SK-N-SH (cell line): ENCODE measurements around the gene HAUS2. TPM values are rescaled to one million over a fixed set of nuclear protein-coding genes. Genes with fewer than 3 reads are reported as not detected.

Experiments used
- CTCF ChIA-PET: fragments of 300-600, 350-600 bp; formaldehyde crosslinking; extraction: SDS; loops from one replicate; lab custom pipeline; 2021; lab: Yijun Ruan, JAX
- POLR2A ChIA-PET: fragments of 350-600 bp; sonication (Branson Sonifier 250); formaldehyde crosslinking; extraction: SDS; loops from one replicate; lab custom pipeline; 2020; ENCODE audit warnings: antibody characterized with exemption, inconsistent platforms; lab: Yijun Ruan, JAX
- DNase-seq: peaks from one replicate; pipeline ENCODE4 v3.0.0; 2012
- H2AFZ ChIP-seq: fragments of 200-600 bp; sonication (generic); 2 replicates; pipeline ENCODE4 v1.8.1; 2016; ENCODE audit warnings: antibody characterized with exemption, mild to moderate bottlenecking, low read depth
- H3F3A ChIP-seq: fragments of 200-600 bp; sonication (generic); replicated peaks from 2 replicates; pipeline ENCODE3; 2016; ENCODE audit warnings: antibody characterized with exemption, mild to moderate bottlenecking; ENCODE audit not compliant: insufficient read depth
- H3K27ac ChIP-seq, 2 experiments: fragments of 200-500 bp in 1 of 2; fragments of 200-600 bp in 1 of 2; sonication (Bioruptor generic) in 1 of 2; sonication (generic), shearing (Covaris generic) in 1 of 2; 2 replicates each; pipeline versions ENCODE4 v1.5.1 to v1.6.1; 2014 to 2016; ENCODE audit warnings: low read depth in 2 of 2, inconsistent platforms in 1 of 2, low read length in 1 of 2, mild to moderate bottlenecking in 1 of 2, mixed read lengths in 1 of 2
- H3K27me3 ChIP-seq: fragments of 200-600 bp; sonication (generic), shearing (Covaris generic); 2 replicates; pipeline ENCODE4 v1.6.1; 2016; ENCODE audit warnings: mixed run types; ENCODE audit not compliant: insufficient read depth
- H3K36me3 ChIP-seq, 2 experiments: fragments of 200-500 bp in 1 of 2; fragments of 200-600 bp in 1 of 2; sonication (Bioruptor generic) in 1 of 2; sonication (generic) in 1 of 2; replicated peaks in 1 of 2; 2 replicates each; pipeline versions ENCODE3 to v1.5.1; 2014 to 2016; ENCODE audit warnings: low read length in 1 of 2, mild to moderate bottlenecking in 1 of 2; ENCODE audit not compliant: insufficient read depth in 2 of 2, control insufficient read depth in 1 of 2
- H3K4me1 ChIP-seq, 2 experiments: fragments of 200-500 bp in 1 of 2; fragments of 200-600 bp in 1 of 2; sonication (Bioruptor generic) in 1 of 2; sonication (generic), shearing (Covaris generic) in 1 of 2; 2 replicates each; pipeline versions ENCODE4 v1.5.1 to v1.6.1; 2014 to 2016; ENCODE audit warnings: low read depth in 1 of 2, low read length in 1 of 2, mixed run types in 1 of 2; ENCODE audit not compliant: insufficient read depth in 2 of 2, control insufficient read depth in 1 of 2
- H3K4me2 ChIP-seq: fragments of 200-600 bp; sonication (generic), shearing (Covaris generic); 2 replicates; pipeline ENCODE4 v1.6.1; 2017; ENCODE audit warnings: mixed run types
- H3K4me3 ChIP-seq, 2 experiments: fragments of 200-500 bp in 1 of 2; fragments of 200-600 bp in 1 of 2; sonication (Bioruptor generic) in 1 of 2; sonication (generic), shearing (Covaris generic) in 1 of 2; 2 replicates each; pipeline versions ENCODE4 v1.5.1 to v1.8.1; 2014 to 2016; ENCODE audit warnings: low read depth in 2 of 2, inconsistent platforms in 1 of 2, low read length in 1 of 2, mild to moderate bottlenecking in 1 of 2, mixed read lengths in 1 of 2, moderate library complexity in 1 of 2
- H3K79me2 ChIP-seq: fragments of 200-600 bp; sonication (generic); 2 replicates; pipeline ENCODE4 v1.8.1; 2017; ENCODE audit warnings: mild to moderate bottlenecking; ENCODE audit not compliant: insufficient read depth
- H3K9ac ChIP-seq: fragments of 200-600 bp; sonication (generic); 2 replicates; pipeline ENCODE4 v1.6.1; 2017; ENCODE audit warnings: mixed run types
- H3K9me2 ChIP-seq: fragments of 200-600 bp; sonication (generic); 2 replicates; pipeline ENCODE4 v1.6.1; 2017; ENCODE audit warnings: mixed run types
- H3K9me3 ChIP-seq: fragments of 200-600 bp; sonication (generic); 2 replicates; pipeline ENCODE4 v1.6.1; 2017; ENCODE audit warnings: mixed run types, mild to moderate bottlenecking, moderate library complexity
- H4K20me1 ChIP-seq: fragments of 200-600 bp; sonication (generic); 2 replicates; pipeline ENCODE4 v1.6.1; 2017; ENCODE audit warnings: mild to moderate bottlenecking, mixed run types; ENCODE audit not compliant: insufficient read depth
- MXI1 ChIP-seq: IDR thresholded peaks from 2 replicates; pipeline ENCODE4 v1.6.1; 2012; ENCODE audit warnings: mild to moderate bottlenecking, low read depth, low read length, improper control_type of control experiment
- NFIC ChIP-seq: IDR thresholded peaks from 2 replicates; pipeline ENCODE4 v1.4.0; 2012; ENCODE audit warnings: borderline replicate concordance
- NRF1 ChIP-seq: IDR thresholded peaks from 2 replicates; pipeline ENCODE4 v1.6.1; 2012; ENCODE audit warnings: low read depth, mild to moderate bottlenecking, low read length
- POLR2AphosphoS5 ChIP-seq: IDR thresholded peaks from 2 replicates; pipeline ENCODE4 v1.6.1; 2012; ENCODE audit warnings: low read depth, low read length
- RFX5 ChIP-seq: IDR thresholded peaks from 2 replicates; pipeline ENCODE4 v1.6.1; 2012; ENCODE audit warnings: mild to moderate bottlenecking, improper control_type of control experiment, low read length
- SIN3A ChIP-seq: IDR thresholded peaks from 2 replicates; pipeline ENCODE4 v1.6.1; 2012; ENCODE audit warnings: low read depth, mild to moderate bottlenecking, low read length, moderate library complexity, borderline replicate concordance
- TAF1 ChIP-seq: IDR thresholded peaks from 2 replicates; pipeline ENCODE4 v1.6.1; 2012; ENCODE audit warnings: low read depth, mild to moderate bottlenecking, low read length, moderate library complexity, borderline replicate concordance
- ZBTB33 ChIP-seq: IDR thresholded peaks from 2 replicates; pipeline ENCODE4 v1.4.0; 2012; ENCODE audit warnings: low read depth, borderline replicate concordance
- WGBS: methylation state at CpG from one replicate; pipeline ENCODE4 v1.1.6; 2017; ENCODE audit warnings: low lambda C conversion rate; 5-methylcytosine and 5-hydroxymethylcytosine counted together
- polyA plus RNA-seq, 3 experiments: library from polyadenylated mRNA; depleted of rRNA; stranded (reverse); fragments of >200 nt; gene quantifications; 2 replicates each; pipeline ENCODE4 v1.2.3, GENCODE V29; 2012
- TF ChIP-seq, protein P1 (sequence below): IDR thresholded peaks from 2 replicates; pipeline ENCODE4 v1.4.0; 2012; ENCODE audit warnings: low read depth
- TF ChIP-seq, protein P2 (sequence below): IDR thresholded peaks from 2 replicates; pipeline ENCODE4; 2012

The HAUS2 gene
- polyA plus RNA-seq, 1 of the 3 experiments (the other 2 are of a cell fraction) = 9.4 TPM

GRCh38 chr15:42575188-42576039 lies 26.8 kb downstream of the HAUS2 start, which contains the start of gene STARD9:
Gene STARD9, plus strand, starts transcription at chr15:42575606. Its CDS starts 110 bp downstream, at chr15:42575716.
- ChIA-PET CTCF (no interaction called here), POLR2A (interaction anchor here (1.0 to 1.7 kb wide), 4 partner anchors 13 to 302 kb away, joined by 3 to 6 read pairs (median 5); partner anchors contain the start of genes SNAP23, TMEM87A and ZNF106)
- Histone ChIP-seq H3K4me1 (peaks cover 0 to 12% of the 10 kb centered on the region in 2 experiments; a peak in 1 of 4 replicates), H3K9me2 (no peaks in the 10 kb centered on the region), H3K4me3 (peak within 1 kb of the TSS; percentile 80 to 83), H3K36me3 (no peaks in the 10 kb centered on the region), H2AFZ (peak within 1 kb of the TSS; percentile 96), H3K9ac (peak within 1 kb of the TSS; percentile 80), H3K9me3 (no peaks in the 10 kb centered on the region), H3K27ac (peak within 1 kb of the TSS; percentile 39 to 81; a peak in 3 of 4 replicates), H3K4me2 (peak within 1 kb of the TSS; percentile 83), H3K27me3 (no peaks in the 10 kb centered on the region), H4K20me1 (no peaks in the 10 kb centered on the region), H3K79me2 (peaks cover 26% of the 10 kb centered on the region), H3F3A (peaks cover 21% of the 10 kb centered on the region)
- TF ChIP-seq NFIC (peak; percentile 86), RFX5 (no peak; the same call in 1 of the 2 replicates), TAF1 (0 out of 2 replicates have a peak, but pooled peaks have one; percentile 42), NRF1 (peak; percentile 69), SIN3A (peak; percentile 46; the same call in 1 of the 2 replicates), POLR2AphosphoS5 (peak; percentile 58; the same call in 1 of the 2 replicates), ZBTB33 (no peak), MXI1 (peak; percentile 83)
- TF ChIP-seq, protein P1, sequence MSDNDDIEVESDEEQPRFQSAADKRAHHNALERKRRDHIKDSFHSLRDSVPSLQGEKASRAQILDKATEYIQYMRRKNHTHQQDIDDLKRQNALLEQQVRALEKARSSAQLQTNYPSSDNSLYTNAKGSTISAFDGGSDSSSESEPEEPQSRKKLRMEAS = peak; percentile 96
- TF ChIP-seq, protein P2, sequence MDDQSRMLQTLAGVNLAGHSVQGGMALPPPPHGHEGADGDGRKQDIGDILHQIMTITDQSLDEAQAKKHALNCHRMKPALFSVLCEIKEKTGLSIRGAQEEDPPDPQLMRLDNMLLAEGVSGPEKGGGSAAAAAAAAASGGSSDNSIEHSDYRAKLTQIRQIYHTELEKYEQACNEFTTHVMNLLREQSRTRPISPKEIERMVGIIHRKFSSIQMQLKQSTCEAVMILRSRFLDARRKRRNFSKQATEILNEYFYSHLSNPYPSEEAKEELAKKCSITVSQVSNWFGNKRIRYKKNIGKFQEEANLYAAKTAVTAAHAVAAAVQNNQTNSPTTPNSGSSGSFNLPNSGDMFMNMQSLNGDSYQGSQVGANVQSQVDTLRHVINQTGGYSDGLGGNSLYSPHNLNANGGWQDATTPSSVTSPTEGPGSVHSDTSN = 0 out of 2 replicates have a peak, but pooled peaks have one; percentile 15
- 0% methylated on average over 21 of the region's 95 CpGs for WGBS
- peak; percentile 98 for DNase-seq
